HepG2 (cell line): ENCODE measurements around the gene FBF1. TPM values are rescaled to one million over a fixed set of nuclear protein-coding genes. Genes with fewer than 3 reads are reported as not detected.

ENCODE experiments used
- BORCS8-MEF2B ChIP-seq: sonication (generic); formaldehyde crosslinking; IDR thresholded peaks from 2 replicates; pipeline ENCODE4 v1.8.0; 2022; ENCODE audit warnings: mild to moderate bottlenecking, missing genetic modification reagents
- HHEX ChIP-seq: IDR thresholded peaks from 2 replicates; pipeline ENCODE4 v1.6.1; 2016; ENCODE audit warnings: control low read depth
- HOXA5 ChIP-seq: sonication (generic); formaldehyde crosslinking; IDR thresholded peaks from 2 replicates; pipeline ENCODE4 v1.4.0; 2020; ENCODE audit warnings: missing genetic modification reagents
- IRX3 ChIP-seq: sonication (generic); formaldehyde crosslinking; IDR thresholded peaks from 2 replicates; pipeline ENCODE4 v1.8.1; 2023; ENCODE audit warnings: mild to moderate bottlenecking, low read depth, missing genetic modification reagents, borderline replicate concordance
- PPARG ChIP-seq: conservative IDR thresholded peaks from 2 replicates; pipeline ENCODE4 v1.6.1; 2016; ENCODE audit warnings: missing biosample characterization, missing genetic modification reagents
- SPEN ChIP-seq: sonication (generic); formaldehyde crosslinking; IDR thresholded peaks from 2 replicates; pipeline ENCODE4 v1.5.1; 2020; ENCODE audit warnings: low read depth, mild to moderate bottlenecking, missing genetic modification reagents
- STAG1 ChIP-seq: sonication (generic); formaldehyde crosslinking; IDR thresholded peaks from 2 replicates; pipeline ENCODE4 v1.4.0; 2020; ENCODE audit warnings: missing genetic modification reagents
- TBX3 ChIP-seq: fragments of 450-650 bp; IDR thresholded peaks from 2 replicates; pipeline ENCODE4 v1.6.1; 2017; ENCODE audit warnings: antibody characterized with exemption, mild to moderate bottlenecking, inconsistent platforms, borderline replicate concordance
- ZFP36L1 ChIP-seq: sonication (generic); formaldehyde crosslinking; IDR thresholded peaks from 2 replicates; pipeline ENCODE4 v1.8.0; 2022; ENCODE audit warnings: mild to moderate bottlenecking, missing genetic modification reagents, moderate library complexity
- ZNF136 ChIP-seq: sonication (generic); formaldehyde crosslinking; IDR thresholded peaks from 2 replicates; pipeline ENCODE4 v1.8.1; 2022; ENCODE audit warnings: low read depth, mild to moderate bottlenecking, moderate library complexity, missing genetic modification reagents
- ZNF205 ChIP-seq: IDR thresholded peaks from 2 replicates; pipeline ENCODE4 v1.6.1; 2018; ENCODE audit warnings: missing biosample characterization, missing genetic modification reagents
- ZNF296 ChIP-seq: sonication (generic); formaldehyde crosslinking; conservative IDR thresholded peaks from 2 replicates; pipeline ENCODE4 v1.5.0; 2020; ENCODE audit warnings: mild to moderate bottlenecking, missing genetic modification reagents
- ZNF329 ChIP-seq: sonication (generic); formaldehyde crosslinking; IDR thresholded peaks from 2 replicates; pipeline ENCODE4 v1.9.0; 2021; ENCODE audit warnings: low read depth, mild to moderate bottlenecking, missing genetic modification reagents
- ZNF766 ChIP-seq: sonication (generic); formaldehyde crosslinking; IDR thresholded peaks from 2 replicates; pipeline ENCODE4 v1.5.0; 2020; ENCODE audit warnings: missing genetic modification reagents, borderline replicate concordance
- polyA plus RNA-seq, 8 experiments: library from polyadenylated mRNA; depleted of rRNA in 3 of 8; stranded (reverse) in 7 of 8; unstranded in 1 of 8; fragments of >200 nt; fragmentation: Illumina TruSeq in 4 of 8; extraction: Trizol in 4 of 8; gene quantifications; 2 replicates each; pipeline versions ENCODE4 v1.2.1 to v1.2.3, GENCODE V29; 2011 to 2016; ENCODE audit warnings: low read depth in 4 of 8, missing spikeins in 1 of 8, mixed read lengths in 1 of 8; ENCODE audit not compliant: insufficient read depth in 1 of 8
- total RNA-seq, 5 experiments: library from RNA; depleted of rRNA; stranded (reverse); fragments of >200 nt; fragmentation: Illumina TruSeq; extraction: Trizol; gene quantifications; 2 replicates each; pipeline ENCODE4 v1.2.3, GENCODE V29; 2016; ENCODE audit warnings: low read depth in 1 of 5
- TF ChIP-seq, protein P1 (sequence below): IDR thresholded peaks from 2 replicates; pipeline ENCODE4 v1.6.1; 2012; ENCODE audit warnings: inconsistent platforms
- TF ChIP-seq, protein P2 (sequence below): sonication (generic); formaldehyde crosslinking; IDR thresholded peaks from 2 replicates; pipeline ENCODE4 v1.5.0; 2020; ENCODE audit warnings: missing genetic modification reagents
- TF ChIP-seq, protein P3 (sequence below): sonication (generic); formaldehyde crosslinking; IDR thresholded peaks from 2 replicates; pipeline ENCODE4 v1.4.0; 2020; ENCODE audit warnings: missing genetic modification reagents
- TF ChIP-seq, protein P4 (sequence below): sonication (generic); formaldehyde crosslinking; IDR thresholded peaks from 2 replicates; pipeline ENCODE4 v1.5.1; 2020; ENCODE audit warnings: mild to moderate bottlenecking, missing genetic modification reagents
- TF ChIP-seq, protein P5 (sequence below): sonication (generic); formaldehyde crosslinking; IDR thresholded peaks from 2 replicates; pipeline ENCODE4 v1.8.0; 2022; ENCODE audit warnings: missing genetic modification reagents, mild to moderate bottlenecking, borderline replicate concordance

FBF1 gene
- total and polyA plus RNA-seq, 2 of the 13 experiments (the other 11 are each of a cell fraction or from before 2014, with no cell fraction given): 2.4 to 8.1 TPM

DNA sequence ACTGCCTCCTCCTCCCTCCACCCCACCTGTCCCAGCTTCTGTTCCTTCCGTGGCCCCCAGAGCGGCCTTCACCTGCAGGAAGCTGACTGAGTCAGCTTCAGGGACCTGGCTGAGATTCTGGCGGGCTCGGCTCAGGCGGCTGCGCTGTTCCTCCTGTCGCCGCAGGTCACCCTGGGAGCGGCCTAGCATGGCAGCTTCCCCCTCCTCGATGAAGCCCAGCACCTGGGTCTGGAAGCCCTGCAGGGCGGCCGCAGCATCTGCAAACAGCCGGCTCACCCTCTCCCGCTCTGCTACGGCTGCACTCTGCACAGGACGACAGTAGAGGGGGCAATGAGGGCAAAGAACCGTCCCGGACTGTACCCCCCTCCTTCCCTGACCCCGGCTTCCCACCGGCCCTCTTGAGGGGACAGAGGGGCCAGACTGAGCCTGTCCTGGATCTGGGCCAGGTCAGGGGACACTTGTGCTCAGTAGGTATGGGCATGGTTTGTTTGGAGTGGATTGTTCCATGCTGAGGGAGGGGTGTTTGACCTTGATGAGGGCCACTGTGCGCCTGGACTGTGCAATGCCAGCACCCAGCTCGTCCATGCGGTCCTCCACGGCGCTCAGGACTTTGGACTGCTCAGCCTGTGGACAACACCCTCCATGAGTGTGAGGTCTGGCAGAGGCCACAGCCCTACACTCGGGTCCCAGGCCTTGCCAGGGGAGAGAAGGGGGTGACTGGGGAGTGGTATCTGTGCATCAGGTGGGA is 64.5 kb downstream of the FBF1 start (continued):
- TF ChIP-seq PPARG (CRISPR knock-in tag): peak; percentile 66
- peak; percentile 79 for TF ChIP-seq ZNF766 (CRISPR knock-in tag)
- TF ChIP-seq, protein P1, sequence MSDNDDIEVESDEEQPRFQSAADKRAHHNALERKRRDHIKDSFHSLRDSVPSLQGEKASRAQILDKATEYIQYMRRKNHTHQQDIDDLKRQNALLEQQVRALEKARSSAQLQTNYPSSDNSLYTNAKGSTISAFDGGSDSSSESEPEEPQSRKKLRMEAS: peak; percentile 99
- TF ChIP-seq HOXA5: peak; percentile 48
- TF ChIP-seq SPEN: peak; percentile 98
- TF ChIP-seq, protein P2, sequence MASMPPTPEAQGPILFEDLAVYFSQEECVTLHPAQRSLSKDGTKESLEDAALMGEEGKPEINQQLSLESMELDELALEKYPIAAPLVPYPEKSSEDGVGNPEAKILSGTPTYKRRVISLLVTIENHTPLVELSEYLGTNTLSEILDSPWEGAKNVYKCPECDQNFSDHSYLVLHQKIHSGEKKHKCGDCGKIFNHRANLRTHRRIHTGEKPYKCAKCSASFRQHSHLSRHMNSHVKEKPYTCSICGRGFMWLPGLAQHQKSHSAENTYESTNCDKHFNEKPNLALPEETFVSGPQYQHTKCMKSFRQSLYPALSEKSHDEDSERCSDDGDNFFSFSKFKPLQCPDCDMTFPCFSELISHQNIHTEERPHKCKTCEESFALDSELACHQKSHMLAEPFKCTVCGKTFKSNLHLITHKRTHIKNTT (CRISPR knock-in tag): no peak
- TF ChIP-seq, protein P3, sequence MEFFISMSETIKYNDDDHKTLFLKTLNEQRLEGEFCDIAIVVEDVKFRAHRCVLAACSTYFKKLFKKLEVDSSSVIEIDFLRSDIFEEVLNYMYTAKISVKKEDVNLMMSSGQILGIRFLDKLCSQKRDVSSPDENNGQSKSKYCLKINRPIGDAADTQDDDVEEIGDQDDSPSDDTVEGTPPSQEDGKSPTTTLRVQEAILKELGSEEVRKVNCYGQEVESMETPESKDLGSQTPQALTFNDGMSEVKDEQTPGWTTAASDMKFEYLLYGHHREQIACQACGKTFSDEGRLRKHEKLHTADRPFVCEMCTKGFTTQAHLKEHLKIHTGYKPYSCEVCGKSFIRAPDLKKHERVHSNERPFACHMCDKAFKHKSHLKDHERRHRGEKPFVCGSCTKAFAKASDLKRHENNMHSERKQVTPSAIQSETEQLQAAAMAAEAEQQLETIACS (CRISPR knock-in tag): peak; percentile 58
- TF ChIP-seq, protein P4, sequence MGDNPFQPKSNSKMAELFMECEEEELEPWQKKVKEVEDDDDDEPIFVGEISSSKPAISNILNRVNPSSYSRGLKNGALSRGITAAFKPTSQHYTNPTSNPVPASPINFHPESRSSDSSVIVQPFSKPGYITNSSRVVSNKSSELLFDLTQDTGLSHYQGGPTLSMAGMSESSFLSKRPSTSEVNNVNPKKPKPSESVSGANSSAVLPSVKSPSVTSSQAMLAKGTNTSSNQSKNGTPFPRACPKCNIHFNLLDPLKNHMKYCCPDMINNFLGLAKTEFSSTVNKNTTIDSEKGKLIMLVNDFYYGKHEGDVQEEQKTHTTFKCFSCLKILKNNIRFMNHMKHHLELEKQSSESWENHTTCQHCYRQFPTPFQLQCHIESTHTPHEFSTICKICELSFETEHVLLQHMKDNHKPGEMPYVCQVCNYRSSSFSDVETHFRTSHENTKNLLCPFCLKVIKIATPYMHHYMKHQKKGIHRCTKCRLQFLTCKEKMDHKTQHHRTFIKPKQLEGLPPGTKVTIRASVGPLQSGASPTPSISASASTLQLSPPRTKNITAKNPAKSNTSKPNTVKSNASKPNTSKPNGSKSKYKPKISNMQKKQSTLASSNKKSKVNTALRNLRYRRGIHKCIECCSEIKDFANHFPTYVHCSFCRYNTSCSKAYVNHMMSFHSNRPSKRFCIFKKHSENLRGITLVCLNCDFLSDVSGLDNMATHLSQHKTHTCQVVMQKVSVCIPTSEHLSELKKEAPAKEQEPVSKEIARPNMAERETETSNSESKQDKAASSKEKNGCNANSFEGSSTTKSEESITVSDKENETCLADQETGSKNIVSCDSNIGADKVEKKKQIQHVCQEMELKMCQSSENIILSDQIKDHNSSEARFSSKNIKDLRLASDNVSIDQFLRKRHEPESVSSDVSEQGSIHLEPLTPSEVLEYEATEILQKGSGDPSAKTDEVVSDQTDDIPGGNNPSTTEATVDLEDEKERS (CRISPR knock-in tag): peak; percentile 83
- TF ChIP-seq ZNF205: peak; percentile 68; the same call in 1 of the 2 replicates
- peak; percentile 7; the same call in 1 of the 2 replicates for TF ChIP-seq HHEX
- peak; percentile 95 for TF ChIP-seq ZNF136
- TF ChIP-seq ZNF329 (CRISPR knock-in tag): peak; percentile 97
- TF ChIP-seq, protein P5, sequence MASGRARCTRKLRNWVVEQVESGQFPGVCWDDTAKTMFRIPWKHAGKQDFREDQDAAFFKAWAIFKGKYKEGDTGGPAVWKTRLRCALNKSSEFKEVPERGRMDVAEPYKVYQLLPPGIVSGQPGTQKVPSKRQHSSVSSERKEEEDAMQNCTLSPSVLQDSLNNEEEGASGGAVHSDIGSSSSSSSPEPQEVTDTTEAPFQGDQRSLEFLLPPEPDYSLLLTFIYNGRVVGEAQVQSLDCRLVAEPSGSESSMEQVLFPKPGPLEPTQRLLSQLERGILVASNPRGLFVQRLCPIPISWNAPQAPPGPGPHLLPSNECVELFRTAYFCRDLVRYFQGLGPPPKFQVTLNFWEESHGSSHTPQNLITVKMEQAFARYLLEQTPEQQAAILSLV (CRISPR knock-in tag): peak; percentile 83
- peak; percentile 96 for TF ChIP-seq ZFP36L1 (CRISPR knock-in tag)
- peak; percentile 76; the same call in 1 of the 2 replicates for TF ChIP-seq TBX3
- TF ChIP-seq ZNF296: peak; percentile 92
- TF ChIP-seq IRX3: peak; percentile 75; the same call in 1 of the 2 replicates
- peak; percentile 99 for TF ChIP-seq BORCS8-MEF2B
- peak; percentile 7 for TF ChIP-seq STAG1 (CRISPR knock-in tag)
